ENCODE data around the gene PGAM2.
A peak's percentile ranks its signal among the peaks of the same experiment; 100 is the strongest.
"Not testable (repeated sequence)": the region's sequence is repeated elsewhere in the genome, so short reads cannot be mapped to it uniquely, and the experiment has no call there.

The PGAM2 gene

DNA sequence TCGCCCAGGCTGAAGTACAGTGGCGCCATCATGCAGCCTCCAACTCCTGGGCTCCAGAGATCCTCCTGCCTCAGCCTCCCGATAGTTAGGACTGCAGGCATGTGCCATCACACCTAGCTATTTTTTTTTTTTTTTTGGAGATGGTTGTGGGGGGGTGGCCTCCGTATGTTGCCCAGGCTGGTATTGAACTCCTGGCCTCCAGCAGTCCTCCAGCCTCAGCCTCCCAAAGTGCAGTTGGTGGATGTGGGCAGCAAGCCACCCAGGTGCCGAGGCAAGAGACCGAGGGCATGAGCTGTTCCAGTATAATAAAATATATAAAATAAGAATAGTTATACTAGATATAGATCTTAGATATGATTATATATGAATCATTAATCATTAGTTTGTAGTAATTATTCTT, 45.5 kb downstream of the PGAM2 start:
- not testable (repeated sequence) for DNase-seq

DNA sequence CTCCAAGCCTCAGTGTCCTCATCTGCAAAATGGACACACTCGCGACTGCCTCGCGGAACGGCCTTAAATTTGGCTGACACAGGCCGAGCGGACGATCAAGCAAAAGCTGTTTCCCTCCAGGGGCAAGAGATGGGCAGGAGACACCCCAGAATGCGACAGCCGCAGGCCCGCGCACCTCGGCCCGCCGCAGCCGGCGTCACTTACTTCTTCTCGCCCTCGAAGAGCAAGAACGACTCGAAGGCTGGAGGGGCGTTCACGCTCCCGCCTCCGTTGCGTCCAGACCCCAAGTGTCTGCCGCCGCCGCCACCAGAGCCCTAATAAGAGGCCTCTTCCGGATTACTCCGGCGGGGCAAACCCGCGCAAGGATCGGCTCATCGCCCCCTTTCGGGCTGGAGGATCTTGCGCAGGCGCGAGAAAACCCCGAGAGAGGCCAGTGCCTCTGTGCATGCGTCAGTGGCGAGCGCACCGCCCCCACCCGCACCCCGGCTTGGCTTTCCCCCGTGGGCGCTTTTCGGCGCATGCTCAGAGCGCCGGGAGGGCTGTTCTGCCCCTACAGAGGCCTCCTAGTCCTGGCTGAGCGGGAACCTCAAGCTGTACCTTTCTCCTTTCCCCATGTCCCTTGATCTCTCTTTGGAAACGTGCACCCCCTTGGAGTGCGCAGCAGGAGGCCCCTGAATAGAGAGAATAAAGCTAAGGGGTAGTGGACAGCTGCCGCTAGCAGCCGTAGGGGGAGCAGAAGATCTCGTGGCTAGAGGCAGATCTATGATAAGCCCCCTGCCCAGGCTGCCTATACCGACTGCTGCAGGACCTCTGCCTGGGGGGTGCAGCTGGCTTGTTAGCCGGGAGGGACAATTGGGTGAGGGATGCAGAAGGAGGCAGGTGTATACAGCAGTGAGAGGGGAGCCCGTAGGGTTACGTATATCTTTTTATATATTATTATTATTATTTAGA, 46.2 kb downstream of the PGAM2 start:
- DNase-seq, result peak; percentile 97

DNA sequence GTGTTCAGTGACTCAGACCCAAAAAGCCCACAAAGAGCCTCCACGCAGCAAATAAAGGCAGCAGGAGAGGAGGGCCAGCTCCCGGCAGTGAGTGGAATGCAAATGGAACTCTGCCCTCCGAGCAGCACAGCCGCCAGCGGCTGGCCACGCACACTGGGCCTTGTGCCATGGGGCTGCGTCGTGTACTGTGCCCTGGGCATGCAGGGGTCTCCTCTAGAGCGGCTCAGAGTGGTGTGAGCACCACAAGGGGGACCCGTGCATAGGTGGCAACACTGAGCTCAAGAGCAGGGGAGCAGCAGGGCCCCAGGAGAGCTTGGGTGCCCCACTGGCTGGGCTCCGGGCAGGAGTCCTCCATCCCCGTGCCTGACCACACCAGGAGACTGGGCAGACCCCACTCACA, 50.3 kb downstream of the PGAM2 start:
- DNase-seq, result not testable (repeated sequence)

Measured in fibroblast of skin of scalp (primary cell).